NCI-H187 (cell line): ENCODE results near the gene LRRC4B.

Source experiments
- DNase-seq, 2 experiments: peaks; one replicate each; lab custom pipeline; 2025; lab: John Stamatoyannopoulos, UW

Gene LRRC4B

GRCh38 chr19:50506700-50507099 is 61.5 kb downstream of the LRRC4B start:
- DNase-seq: no peak

DNA sequence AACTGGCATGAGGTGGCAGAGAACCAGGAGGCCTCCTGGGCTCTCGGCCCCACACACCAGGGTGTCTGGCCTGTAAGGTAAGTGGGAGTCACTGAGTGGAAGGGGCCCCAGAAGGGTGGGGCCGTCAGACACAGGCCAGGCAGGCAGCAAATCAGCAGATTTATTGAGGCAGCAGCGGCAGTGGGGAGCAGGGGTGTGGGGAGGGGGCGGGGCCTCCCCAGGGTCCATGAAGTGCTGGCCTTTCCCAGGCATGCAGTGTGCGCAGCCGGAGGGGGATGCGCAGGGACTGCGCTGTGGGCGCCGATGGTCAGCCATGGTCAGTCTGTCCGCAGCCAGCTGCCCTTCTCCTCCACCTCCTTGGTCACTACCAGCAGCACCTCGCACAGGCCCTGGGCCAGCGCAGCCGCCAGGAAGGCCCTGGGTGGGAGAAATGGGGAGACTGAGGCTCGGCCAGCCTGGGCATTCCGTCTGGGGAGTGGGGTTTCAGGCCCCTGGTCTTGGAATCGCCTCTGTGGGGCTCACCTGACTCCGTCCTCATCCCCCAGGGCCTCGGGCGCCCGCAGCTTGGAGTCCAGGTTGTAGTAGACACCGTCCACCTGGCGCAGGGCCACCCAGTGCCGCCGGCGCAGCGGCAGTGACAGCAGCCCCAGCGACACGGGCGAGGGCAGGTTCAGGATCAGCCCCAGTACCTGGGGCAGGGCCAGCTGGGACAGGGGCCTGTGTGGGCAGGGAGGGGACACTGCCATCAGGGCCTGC is 62.2 kb downstream of the LRRC4B start:
- no peak for DNase-seq

DNA sequence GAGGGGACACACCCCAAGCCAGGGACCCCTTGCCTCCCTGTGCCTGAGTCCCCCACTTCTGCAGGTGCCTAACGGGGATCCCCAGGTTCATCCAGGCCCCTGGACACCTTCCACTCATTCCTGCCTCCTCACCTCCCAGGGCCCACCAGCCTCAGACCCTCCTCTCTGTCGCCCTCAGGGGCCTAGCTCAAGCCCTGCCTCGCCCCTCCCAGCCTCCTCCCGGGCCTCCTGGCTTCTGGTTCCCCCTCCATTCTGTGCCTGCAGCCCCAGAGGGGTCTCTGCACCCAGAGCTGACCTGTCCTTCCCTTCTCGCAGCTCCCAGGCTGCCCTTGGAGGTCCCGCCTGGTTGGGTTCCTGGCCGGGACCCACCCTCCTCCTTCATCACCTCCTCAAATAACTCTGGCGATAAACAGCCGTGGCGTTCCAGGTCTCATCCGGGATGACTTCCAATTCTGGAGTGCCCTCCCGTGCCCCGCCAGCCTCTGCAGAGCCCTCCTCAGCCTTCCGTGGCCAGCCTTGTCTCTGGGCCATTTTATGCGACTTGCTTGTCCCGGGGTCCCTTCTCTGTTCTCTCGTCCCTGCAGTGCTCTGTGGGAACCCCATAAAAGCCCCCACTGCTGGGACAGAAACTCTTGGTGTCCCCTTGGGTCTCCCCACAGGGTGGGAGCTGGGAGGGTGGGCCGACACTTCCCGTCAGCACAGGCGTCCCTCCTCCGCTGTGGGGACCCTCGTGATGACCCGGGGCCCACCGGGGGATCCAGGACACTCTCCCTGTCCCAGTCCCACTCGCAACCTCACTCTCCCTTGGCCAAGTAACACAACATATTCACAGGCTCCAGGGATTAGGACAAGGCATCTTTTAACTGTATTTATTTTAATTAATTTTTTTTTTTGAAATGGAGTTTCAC is 66.4 kb downstream of the LRRC4B start:
- DNase-seq: no peak

- DNase-seq: no peak
These were observed 67.1 kb downstream of the LRRC4B start for GRCh38 chr19:50501186-50501567.

GRCh38 chr19:50500753-50501151 is 67.5 kb downstream of the LRRC4B start:
- no peak for DNase-seq

- DNase-seq: no peak
These were observed 68.0 kb downstream of the LRRC4B start for GRCh38 chr19:50500060-50500752.

- DNase-seq: no peak
These were observed 69.8 kb downstream of the LRRC4B start for GRCh38 chr19:50498219-50499056.

DNA sequence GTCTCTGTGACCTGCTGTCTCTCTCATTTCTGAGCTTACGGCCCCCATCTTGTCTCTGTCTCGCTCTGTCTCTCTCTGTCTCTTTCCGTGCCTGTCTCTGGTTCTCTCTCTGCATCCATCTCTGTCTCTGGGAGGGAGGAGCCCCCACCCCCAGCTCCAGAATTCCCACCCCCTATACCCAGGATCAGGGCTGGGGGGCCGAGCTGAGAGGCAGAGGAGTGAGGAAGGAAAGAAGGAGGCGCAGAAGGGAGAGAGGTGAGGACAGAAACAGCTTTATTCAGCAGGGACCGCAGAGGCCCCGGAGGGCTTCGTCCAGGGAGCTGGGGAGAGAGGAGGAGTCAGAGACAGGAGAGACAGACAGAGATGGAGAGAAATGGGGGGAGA is 71.2 kb downstream of the LRRC4B start:
- DNase-seq: no peak

GRCh38 chr19:50496189-50497021 is 71.8 kb downstream of the LRRC4B start:
- DNase-seq: no peak

DNA sequence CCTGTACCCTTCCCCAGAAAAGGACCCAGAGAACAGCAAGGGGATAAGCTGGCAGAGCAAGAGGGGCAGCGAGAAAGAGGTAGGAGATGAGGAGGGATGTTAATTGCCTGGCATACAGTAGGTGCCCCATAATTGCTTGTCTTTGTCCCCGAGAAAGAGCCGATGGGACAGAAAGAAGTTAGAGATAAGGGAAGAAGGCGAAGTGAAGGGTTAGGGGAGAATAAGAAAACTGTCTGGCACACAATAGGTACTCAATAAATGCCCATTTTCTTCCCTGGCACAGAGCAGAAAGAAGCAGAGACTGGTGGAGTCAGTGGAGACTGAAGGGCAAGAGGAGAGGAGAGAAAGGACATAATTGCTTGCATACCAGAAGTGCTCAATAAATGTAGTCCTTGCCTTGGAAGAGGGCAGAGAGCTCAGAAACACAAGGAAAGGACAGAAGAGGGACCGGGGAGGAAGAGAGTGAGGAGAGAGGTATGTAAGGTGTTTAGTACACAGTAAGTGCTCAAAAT is 73.2 kb downstream of the LRRC4B start:
- DNase-seq: no peak

GRCh38 chr19:50494186-50495019 is 73.8 kb downstream of the LRRC4B start:
- no peak for DNase-seq

DNA sequence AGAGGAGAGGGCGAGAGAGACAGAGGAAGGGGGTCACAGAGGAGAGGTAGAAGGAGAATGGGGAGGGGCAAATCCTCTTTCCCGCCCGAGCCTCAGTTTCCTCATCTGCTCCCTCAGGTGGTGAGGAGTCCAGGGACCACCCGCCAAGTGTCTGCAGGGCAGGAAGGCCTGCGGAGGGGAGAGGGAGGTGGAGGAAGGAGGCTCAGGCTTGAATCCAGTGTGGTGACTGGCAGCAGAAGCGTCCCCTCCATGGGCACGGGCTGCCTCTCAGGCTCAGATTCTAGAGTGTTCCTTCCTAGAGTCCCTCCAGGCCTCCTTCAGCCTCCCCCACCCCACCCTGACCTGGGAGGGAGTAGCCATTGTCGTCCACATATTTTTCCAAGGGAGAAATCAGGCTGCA is 75.1 kb downstream of the LRRC4B start:
- DNase-seq: no peak

DNA sequence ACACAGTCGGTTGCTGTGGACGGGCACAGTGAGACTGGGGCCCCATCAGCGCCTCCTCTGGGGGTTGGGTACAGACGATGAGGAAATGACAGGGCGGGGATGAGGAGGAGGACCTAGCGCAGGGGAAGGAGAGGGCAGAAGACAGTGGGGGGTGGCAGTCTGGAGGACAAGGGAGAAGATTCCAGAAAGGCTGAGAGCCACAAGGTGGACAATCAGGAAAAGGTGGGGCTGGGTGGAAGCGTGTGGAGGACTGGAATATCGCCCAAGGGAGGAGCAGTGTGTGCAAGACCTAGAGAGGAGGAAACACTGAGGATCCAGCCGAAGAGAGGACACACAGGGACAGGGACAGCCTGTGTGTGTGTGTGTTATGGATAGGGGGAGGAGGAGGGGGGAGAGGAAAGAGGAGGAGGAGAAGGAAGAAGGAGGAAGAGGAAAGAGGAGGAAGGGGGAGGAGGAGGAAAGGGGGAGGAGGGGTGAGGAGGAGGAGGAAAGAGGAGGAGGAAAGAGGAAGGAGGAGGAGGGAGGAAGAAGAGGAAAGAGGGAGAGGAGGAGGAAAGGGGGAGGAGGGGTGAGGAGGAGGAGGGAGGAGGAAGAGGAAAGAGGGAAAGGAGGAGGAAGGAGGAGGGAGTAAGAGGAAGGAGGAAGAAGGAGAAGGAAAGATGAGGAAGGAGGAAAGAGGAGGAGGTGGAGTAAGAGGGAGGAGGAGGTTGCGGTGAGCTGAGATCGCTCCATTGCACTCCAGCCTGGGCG is 75.8 kb downstream of the LRRC4B start:
- no peak for DNase-seq

DNA sequence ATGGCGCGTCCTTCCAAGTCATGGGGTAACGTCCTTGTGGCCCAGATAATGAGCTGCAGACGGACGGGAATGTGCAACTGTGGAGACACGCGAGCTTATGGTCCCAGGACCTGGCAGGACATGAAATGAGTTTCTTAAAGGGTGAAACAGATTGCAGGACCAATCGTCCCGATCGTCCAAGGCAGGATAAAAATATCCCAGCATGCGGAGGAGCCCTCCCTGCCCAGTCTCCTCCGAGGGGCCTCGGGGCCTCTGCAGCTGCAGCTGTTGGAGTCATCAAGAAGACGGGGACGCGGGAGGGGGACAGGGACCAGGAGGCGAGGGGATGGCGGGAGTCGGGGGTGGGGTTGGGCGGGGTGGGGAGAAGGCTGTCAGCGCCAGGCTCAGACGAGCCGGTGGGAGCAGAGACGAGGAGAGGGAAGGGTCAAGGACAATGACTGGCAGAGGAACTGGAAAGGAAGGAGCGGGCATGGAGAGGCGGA is 77.2 kb downstream of the LRRC4B start:
- no peak for DNase-seq

GRCh38 chr19:50490411-50490811 is 77.8 kb downstream of the LRRC4B start:
- no peak for DNase-seq

GRCh38 chr19:50489461-50490011 is 78.7 kb downstream of the LRRC4B start:
- no peak for DNase-seq

DNA sequence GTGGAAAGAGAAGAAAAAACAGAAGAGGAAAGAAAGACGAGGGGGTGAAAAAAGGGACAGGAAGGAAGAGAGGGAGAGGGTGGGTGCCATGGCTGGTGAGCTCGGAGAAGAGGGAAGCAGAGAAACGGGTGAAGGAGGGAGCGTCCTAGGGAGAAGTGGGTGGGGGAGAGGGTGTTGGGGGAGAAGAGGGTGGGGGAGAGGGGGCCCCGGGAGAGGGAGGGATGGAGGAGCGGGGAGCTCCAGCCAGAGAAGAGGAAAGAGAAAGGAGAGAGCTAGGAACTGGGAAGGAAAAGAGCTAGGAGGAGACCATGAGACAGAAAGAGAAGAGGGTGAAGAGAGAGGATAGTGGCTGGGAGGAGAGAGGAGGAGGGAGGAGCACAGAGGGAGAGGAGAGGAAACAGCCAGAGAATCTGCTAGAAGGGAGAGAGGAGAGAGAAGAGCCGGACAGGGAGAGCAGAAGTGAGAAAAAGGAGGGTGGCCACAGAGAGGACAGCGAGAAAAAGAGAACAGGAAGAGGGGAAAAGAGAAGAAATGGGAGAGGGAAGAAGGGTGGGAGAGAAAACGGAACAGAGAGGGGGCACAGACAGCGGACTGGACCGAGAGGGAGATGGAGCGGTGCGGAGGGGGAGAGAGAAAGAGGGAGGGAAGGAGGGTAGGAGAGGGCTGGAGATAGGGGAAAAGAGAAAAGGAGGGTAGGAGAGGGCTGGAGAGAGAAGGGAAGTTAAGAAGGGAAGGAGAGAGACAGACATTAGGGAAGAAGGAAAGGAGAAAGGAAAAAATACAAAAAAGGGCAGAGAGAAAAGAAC is 79.6 kb downstream of the LRRC4B start:
- no peak for DNase-seq
